ENCODE data around the gene MBNL2.

MBNL2 gene

GRCh38 chr13:97287047-97287383 is 64.9 kb downstream of the MBNL2 start:
- DNase-seq (ENCODE audit: low read depth): no peak
- no peak overlapping the region for H3K4me3 ChIP-seq (ENCODE audit: low read length)
- no peak for TF ChIP-seq CTCF (IDR thresholded peaks at IDR 0.05; ENCODE audit: insufficient read depth, low read depth, low read length, missing control alignments)

DNA sequence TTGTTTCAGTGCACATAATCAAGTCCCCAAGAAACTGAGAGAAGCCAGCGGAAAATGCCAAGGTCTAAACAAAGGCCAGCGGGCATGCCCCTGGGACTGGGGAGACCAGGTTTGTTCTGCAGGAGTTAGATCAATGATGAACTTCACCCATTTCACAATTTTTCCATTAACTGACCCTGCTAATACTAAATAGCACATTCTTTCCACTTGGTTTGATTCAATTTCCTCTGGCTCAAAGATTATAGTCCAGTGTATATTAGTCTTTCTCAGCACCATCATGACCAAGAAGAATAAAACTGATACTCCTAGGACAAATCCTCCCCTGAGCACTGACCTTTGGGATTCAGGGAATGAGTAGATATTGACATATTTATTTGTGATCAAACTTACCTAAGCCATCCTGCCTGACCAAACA is 66.4 kb downstream of the MBNL2 start:
- H3K4me3 ChIP-seq (ENCODE audit: low read length): no peak overlapping the region
- no peak for TF ChIP-seq CTCF (IDR thresholded peaks at IDR 0.05; ENCODE audit: insufficient read depth, low read depth, low read length, missing control alignments)
- no peak for DNase-seq (ENCODE audit: low read depth)

DNA sequence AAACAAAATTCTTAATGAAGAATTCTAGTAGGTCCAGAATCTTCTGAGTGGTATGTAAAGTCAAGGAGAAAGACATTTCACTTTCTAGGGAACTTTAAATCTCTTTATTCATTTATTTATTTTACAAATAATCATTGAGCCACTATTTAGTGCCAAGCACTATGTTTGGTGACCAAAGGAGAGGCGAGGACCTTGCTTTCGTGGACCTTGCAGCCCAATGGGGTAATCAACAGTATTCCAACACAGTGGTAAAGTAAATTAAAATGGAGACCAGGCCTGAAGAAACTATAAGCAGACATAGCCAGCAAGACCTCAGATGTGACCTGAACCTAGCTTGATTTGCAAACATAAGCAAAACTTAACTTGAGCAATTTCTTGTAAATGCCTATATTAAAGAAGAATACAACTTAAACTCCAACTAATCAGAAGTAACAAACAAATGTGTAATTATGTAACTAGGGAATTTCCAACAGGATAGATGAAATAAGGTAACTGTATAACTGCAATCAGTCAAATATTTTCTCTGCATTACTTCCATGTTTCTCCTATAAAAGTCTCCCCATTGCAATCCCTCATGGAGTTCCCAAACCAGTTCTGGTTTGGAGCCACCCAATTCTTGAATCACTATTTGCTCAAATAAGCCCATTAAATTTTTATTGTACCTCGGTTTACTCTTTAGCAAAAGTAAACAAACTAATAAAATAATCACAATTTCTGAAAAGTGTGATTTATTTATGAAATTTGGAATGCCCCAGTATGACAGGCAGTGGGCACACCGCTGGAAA is 67.6 kb downstream of the MBNL2 start:
- TF ChIP-seq CTCF (IDR thresholded peaks at IDR 0.05; ENCODE audit: insufficient read depth, low read depth, low read length, missing control alignments): no peak
- H3K4me3 ChIP-seq (ENCODE audit: low read length): no peak overlapping the region
- peak; percentile 31 for DNase-seq (ENCODE audit: low read depth)

DNA sequence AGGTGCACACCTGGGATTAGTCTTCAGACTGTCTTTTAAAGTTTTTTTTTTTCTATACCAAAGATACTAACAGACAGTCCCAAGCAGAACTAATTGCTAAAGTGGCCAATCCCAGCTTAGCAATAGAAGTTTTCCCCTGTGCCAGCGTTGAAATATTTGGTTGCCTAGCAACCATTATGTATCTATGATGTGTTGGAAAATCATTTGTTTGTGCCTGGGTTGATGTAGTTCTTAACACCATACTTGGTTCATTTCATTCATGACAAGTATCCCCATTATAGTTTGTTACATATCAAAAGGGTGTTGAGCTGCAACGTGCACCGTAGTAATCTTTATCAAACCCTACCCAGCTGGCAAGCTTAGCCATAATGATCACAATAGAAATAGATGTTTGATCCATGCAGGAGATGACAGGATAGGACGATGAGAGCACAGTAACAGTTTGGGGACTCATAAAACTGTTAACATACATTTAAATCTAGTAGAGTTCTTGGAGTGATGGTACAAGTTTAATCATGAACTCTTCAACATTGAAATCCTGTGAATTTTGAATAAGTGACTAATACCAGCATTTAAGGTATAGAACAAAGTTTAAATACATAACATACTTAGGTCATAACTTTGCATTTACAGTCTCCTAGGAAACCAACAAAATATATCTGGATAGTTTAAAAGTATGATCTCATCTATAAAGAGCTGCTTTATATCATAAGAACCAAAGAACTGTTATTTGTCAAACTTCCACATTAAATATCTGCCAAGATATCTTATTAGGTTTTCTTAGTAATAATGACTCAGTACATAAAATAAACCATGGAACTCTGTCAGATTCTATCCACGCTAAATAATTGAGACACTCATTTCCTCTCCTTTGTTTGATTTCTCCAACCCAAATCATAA is 73.4 kb downstream of the MBNL2 start:
- peak; percentile 72 for DNase-seq (ENCODE audit: low read depth)
- no peak for TF ChIP-seq CTCF (IDR thresholded peaks at IDR 0.05; ENCODE audit: insufficient read depth, low read depth, low read length, missing control alignments)
- no peak overlapping the region for H3K4me3 ChIP-seq (ENCODE audit: low read length)

GRCh38 chr13:97296740-97297139 is 74.6 kb downstream of the MBNL2 start:
- no peak for DNase-seq (ENCODE audit: low read depth)
- TF ChIP-seq CTCF (IDR thresholded peaks at IDR 0.05; ENCODE audit: insufficient read depth, low read depth, low read length, missing control alignments): no peak

DNA sequence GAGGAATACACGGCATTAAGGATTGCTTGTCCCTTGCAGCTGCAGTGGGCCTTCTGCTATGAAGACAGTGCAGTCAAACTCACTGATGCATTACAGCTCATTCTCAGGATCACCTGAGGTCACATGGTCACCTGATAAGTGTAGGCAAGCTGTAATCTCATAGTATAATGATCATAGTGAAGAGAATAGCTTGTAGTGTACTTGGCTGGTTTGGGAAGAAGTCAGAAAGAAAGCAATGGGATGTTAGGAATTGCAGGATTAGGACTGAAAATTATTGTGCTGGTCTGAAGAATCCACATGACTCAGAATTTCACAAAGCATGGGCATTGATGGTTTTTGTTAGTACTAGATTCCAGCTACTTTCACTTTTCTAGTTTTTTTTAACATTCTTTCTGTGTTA is 76.7 kb downstream of the MBNL2 start:
- no peak for TF ChIP-seq CTCF (IDR thresholded peaks at IDR 0.05; ENCODE audit: insufficient read depth, low read depth, low read length, missing control alignments)
- DNase-seq (ENCODE audit: low read depth): no peak
- H3K4me3 ChIP-seq (ENCODE audit: low read length): no peak overlapping the region

More at GRCh38 chr13:97296740-97297139, 74.6 kb downstream of the MBNL2 start:
- H3K4me3 ChIP-seq (ENCODE audit: low read length): no peak overlapping the region
